Sigmoid colon (tissue), 4 donors: ENCODE measurements around the gene APBB1IP.

Source experiments
- CTCF ChIP-seq, 4 experiments: fragments of 450-650 bp in 3 of 4; fragments of 200-600 bp in 1 of 4; IDR thresholded peaks; one replicate each; pipeline ENCODE4 v1.5.1; 2016 to 2019; ENCODE audit warnings: antibody characterized with exemption in 4 of 4, mild to moderate bottlenecking in 3 of 4, moderate library complexity in 2 of 4
- POLR2AphosphoS5 ChIP-seq, 4 donors: sonication (generic); formaldehyde crosslinking; IDR thresholded peaks; one replicate each; pipeline ENCODE4 v1.6.1; 2017; ENCODE audit warnings: antibody characterized with exemption in 4 of 4

GRCh38 chr10:26457088-26457487 is 18.9 kb downstream of the APBB1IP start:
- no peak for TF ChIP-seq CTCF (IDR thresholded peaks at IDR 0.05)
- TF ChIP-seq POLR2AphosphoS5 (IDR thresholded peaks at IDR 0.05): no peak
